Body of pancreas (tissue), 4 donors: ENCODE data around the gene IGF1R. TPM values are rescaled to one million over a fixed set of nuclear protein-coding genes. Genes with fewer than 3 reads are reported as not detected.

Experiments used
- ATAC-seq: fragments of 150-250 bp; one replicate; pipeline ENCODE4 v1.9.1; 2016
- DNase-seq, 4 donors: peaks; one replicate each; pipeline ENCODE4 v3.0.0-alpha.2; 2019
- H3K27ac ChIP-seq, 4 donors: fragments of 200-600 bp; sonication (generic); 1 replicate in 3 of 4; 2 replicates in 1 of 4; pipeline versions ENCODE4 v1.5.1 to v1.6.1; 2016 to 2019; ENCODE audit warnings: mild to moderate bottlenecking in 1 of 4, mixed read lengths in 1 of 4, moderate library complexity in 1 of 4
- H3K27me3 ChIP-seq, 2 donors: fragments of 200-600 bp; sonication (generic); one replicate each; pipeline ENCODE4 v1.6.0; 2016; ENCODE audit warnings: mild to moderate bottlenecking in 1 of 2
- H3K36me3 ChIP-seq, 2 donors: fragments of 200-600 bp; sonication (generic); replicated peaks in 1 of 2; 2 replicates each; pipeline ENCODE4 v1.5.1; 2016; ENCODE audit warnings: low read depth in 2 of 2; ENCODE audit not compliant: insufficient read depth in 1 of 2
- H3K4me1 ChIP-seq: fragments of 200-600 bp; sonication (generic); one replicate; pipeline ENCODE4 v1.6.0; 2016
- H3K4me3 ChIP-seq, 2 donors: fragments of 200-600 bp; sonication (generic); 1 replicate in 1 of 2; 2 replicates in 1 of 2; pipeline ENCODE4 v1.5.1; 2016 to 2019
- H3K9me3 ChIP-seq, 3 donors: fragments of 200-600 bp; sonication (generic); 1 replicate in 2 of 3; 2 replicates in 1 of 3; pipeline ENCODE4 v1.5.1; 2016
- POLR2A ChIP-seq, 3 donors: fragments of 450-650 bp; IDR thresholded peaks; one replicate each; pipeline ENCODE4 v1.6.1; 2016; ENCODE audit warnings: antibody characterized with exemption in 3 of 3, mild to moderate bottlenecking in 2 of 3
- WGBS, 2 donors: methylation state at CpG; one replicate each; pipeline ENCODE4 v1.1.5; 2017; 5-methylcytosine and 5-hydroxymethylcytosine counted together
- intact Hi-C: fragments of 100-400 bp; cut with DNase I; formaldehyde crosslinking; loops from one replicate; pipeline ENCODE4 v1.15.1; 2023
- total RNA-seq, 2 donors: library from RNA; depleted of rRNA; stranded (reverse); fragments of >200 nt; gene quantifications; one replicate each; pipeline ENCODE4 v1.1.0, GENCODE V29; 2016
- TF ChIP-seq, protein P1 (sequence below), 7 experiments: fragments of 450-650 bp in 4 of 7; fragments of 200-600 bp in 3 of 7; sonication (generic) in 3 of 7; IDR thresholded peaks; one replicate each; pipeline ENCODE4 v1.5.1; 2016 to 2019; ENCODE audit warnings: antibody characterized with exemption in 7 of 7

IGF1R gene
- total RNA-seq, 2 donors from 2014 or later: 34.8 to 55.7 TPM

- H3K9me3 ChIP-seq: no peaks in the 10 kb centered on the region
- no peaks in the 10 kb centered on the region for H3K27me3 ChIP-seq
- TF ChIP-seq POLR2A (IDR thresholded peaks at IDR 0.05): no peak
- no peak for DNase-seq
- ATAC-seq: no peak
- H3K27ac ChIP-seq: peak overlapping the region in 3 of 4 donors; percentile 57 to 76 (median 67)
- peaks cover 25% of the 10 kb centered on the region for H3K4me1 ChIP-seq
- intact Hi-C loops: no loop called here
- H3K36me3 ChIP-seq: peaks cover 0 to 9% of the 10 kb centered on the region in 2 donors
- WGBS, 2 donors: 76% methylated on average over 7 of the region's 7 CpGs
- no peak overlapping the region for H3K4me3 ChIP-seq
Observed at GRCh38 chr15:98914626-98915025, 266.3 kb downstream of the IGF1R start.

- DNase-seq (no peak), ATAC-seq (no peak)
- Histone ChIP-seq H3K27me3 (no peaks in the 10 kb centered on the region), H3K27ac (no peak overlapping the region), H3K4me3 (no peak overlapping the region), H3K4me1 (peaks cover 32% of the 10 kb centered on the region), H3K36me3 (peaks cover 0 to 5% of the 10 kb centered on the region in 2 donors), H3K9me3 (no peaks in the 10 kb centered on the region)
- intact Hi-C loops: no loop called here
- no peak for TF ChIP-seq POLR2A (IDR thresholded peaks at IDR 0.05)
- TF ChIP-seq, protein P1, sequence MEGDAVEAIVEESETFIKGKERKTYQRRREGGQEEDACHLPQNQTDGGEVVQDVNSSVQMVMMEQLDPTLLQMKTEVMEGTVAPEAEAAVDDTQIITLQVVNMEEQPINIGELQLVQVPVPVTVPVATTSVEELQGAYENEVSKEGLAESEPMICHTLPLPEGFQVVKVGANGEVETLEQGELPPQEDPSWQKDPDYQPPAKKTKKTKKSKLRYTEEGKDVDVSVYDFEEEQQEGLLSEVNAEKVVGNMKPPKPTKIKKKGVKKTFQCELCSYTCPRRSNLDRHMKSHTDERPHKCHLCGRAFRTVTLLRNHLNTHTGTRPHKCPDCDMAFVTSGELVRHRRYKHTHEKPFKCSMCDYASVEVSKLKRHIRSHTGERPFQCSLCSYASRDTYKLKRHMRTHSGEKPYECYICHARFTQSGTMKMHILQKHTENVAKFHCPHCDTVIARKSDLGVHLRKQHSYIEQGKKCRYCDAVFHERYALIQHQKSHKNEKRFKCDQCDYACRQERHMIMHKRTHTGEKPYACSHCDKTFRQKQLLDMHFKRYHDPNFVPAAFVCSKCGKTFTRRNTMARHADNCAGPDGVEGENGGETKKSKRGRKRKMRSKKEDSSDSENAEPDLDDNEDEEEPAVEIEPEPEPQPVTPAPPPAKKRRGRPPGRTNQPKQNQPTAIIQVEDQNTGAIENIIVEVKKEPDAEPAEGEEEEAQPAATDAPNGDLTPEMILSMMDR (IDR thresholded peaks at IDR 0.05): no peak
- 93 to 99% methylated on average over 7 to 8 of the region's 8 CpGs for WGBS, 2 donors
Observed at GRCh38 chr15:98916826-98917225, 268.5 kb downstream of the IGF1R start.

DNA sequence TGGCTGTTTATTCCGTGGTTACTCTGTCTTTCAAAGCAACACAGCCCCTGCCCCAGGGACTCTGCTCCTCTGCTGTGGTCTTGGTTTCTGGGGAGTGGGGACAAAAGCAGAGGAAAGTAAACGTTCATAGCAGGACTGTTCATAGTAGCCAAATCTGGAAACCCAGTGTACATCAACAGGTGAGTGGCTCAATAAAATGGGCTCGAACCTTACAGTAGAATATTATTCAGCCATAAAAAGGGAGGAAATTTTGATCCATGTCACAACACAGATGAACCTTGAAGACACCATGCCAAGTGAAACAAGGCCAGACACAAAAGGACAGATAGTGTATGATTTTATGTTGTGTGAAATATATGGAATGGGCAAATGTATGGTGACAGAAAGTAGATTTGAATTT is 269.1 kb downstream of the IGF1R start:
- 88 to 95% methylated on average over 3 of the region's 3 CpGs for WGBS, 2 donors
- peaks cover 34% of the 10 kb centered on the region for H3K4me1 ChIP-seq
- H3K27me3 ChIP-seq: no peaks in the 10 kb centered on the region
- DNase-seq (no peak), ATAC-seq (no peak)
- peaks cover 2 to 9% of the 10 kb centered on the region in 2 donors for H3K36me3 ChIP-seq
- intact Hi-C loops: no loop called here
- TF ChIP-seq, protein P1 (IDR thresholded peaks at IDR 0.05): no peak
- no peak for TF ChIP-seq POLR2A (IDR thresholded peaks at IDR 0.05)
- H3K27ac ChIP-seq: no peak overlapping the region
- H3K9me3 ChIP-seq: no peaks in the 10 kb centered on the region
- H3K4me3 ChIP-seq: no peak overlapping the region

DNA sequence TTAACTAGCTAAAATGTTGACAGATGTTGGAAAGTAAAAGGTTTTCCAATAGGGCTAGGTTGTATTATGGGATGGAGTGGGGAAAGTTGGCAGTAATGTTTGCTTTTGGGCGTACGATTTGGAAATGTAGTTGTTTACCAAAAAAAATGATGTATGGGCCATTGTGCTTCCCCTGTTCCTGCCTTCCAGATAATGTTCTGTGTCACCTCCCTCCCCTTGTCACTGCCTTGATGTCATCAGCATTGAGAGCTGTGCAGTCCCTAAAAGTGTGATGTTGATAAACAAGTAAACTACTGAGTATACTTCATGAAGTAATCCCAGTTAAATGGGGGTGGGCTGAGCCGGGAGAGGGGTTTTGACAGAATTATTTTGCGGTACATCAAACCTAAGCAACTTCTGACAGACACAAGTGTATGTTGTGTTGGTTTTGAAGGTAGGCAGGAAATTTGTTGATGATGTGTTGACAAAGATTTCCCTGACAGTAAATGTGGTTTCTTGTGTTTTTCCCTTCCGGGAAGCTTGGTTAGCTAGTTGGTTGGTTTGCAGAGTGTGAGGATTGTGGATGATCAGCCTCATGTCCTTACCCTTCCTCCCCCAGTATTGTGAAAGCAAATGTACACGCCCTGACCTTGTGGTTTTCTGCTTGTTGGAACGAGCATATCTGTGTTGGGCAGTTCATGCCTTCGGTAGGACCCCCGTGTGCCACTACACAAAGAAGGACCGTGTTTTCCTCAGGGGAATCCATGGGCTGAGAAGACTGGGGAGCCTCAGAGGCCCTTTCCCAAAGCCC is 271.9 kb downstream of the IGF1R start:
- TF ChIP-seq POLR2A (IDR thresholded peaks at IDR 0.05): no peak
- TF ChIP-seq, protein P1 (IDR thresholded peaks at IDR 0.05): no peak
- 67 to 68% methylated on average over 10 of the region's 10 CpGs for WGBS, 2 donors
- DNase-seq (no peak), ATAC-seq (no peak)
- Histone ChIP-seq H3K9me3 (no peaks in the 10 kb centered on the region), H3K27ac (peak overlapping the region in 1 of 4 donors; percentile 41), H3K36me3 (peaks cover 5 to 6% of the 10 kb centered on the region in 2 donors), H3K4me3 (no peak overlapping the region), H3K4me1 (peaks cover 51% of the 10 kb centered on the region), H3K27me3 (no peaks in the 10 kb centered on the region)
- intact Hi-C loops: no loop called here

DNA sequence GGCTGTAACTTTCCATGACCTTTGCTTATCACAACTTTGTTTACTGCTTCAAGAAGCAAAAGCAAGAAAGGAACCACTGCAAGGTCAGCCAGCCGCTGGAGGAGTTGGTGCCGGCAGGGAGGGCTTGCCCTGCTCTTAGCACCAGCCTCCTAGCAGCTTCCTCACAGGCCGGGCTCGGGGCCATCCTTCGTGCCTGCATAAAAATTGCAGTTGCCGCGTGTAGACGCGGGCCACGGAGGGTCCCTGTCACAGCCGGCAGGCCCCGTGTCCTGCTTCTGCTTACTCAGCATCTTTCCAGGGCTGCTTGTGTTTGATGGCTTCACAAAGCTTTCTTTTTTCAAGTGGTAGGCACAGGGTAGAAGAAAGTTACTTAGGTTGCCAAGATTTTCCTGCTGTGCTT is 274.8 kb downstream of the IGF1R start:
- 25 to 34% methylated on average over 12 of the region's 12 CpGs for WGBS, 2 donors
- peaks cover 58% of the 10 kb centered on the region for H3K4me1 ChIP-seq
- no peak for ATAC-seq
- H3K27me3 ChIP-seq: no peaks in the 10 kb centered on the region
- peak; percentile 42 to 74 (median 62) for DNase-seq
- H3K4me3 ChIP-seq: no peak overlapping the region
- intact Hi-C loops: no loop called here
- no peaks in the 10 kb centered on the region for H3K9me3 ChIP-seq
- TF ChIP-seq POLR2A (IDR thresholded peaks at IDR 0.05): no peak
- TF ChIP-seq, protein P1 (IDR thresholded peaks at IDR 0.05): no peak
- peak overlapping the region; percentile 51 to 74 (median 63) for H3K27ac ChIP-seq
- H3K36me3 ChIP-seq: peaks cover 5 to 6% of the 10 kb centered on the region in 2 donors
